CD4-positive, alpha-beta T cell treated with Interferon gamma for 1 hour (primary cell): ENCODE results near the gene IQCK.
A peak's percentile ranks its signal among the peaks of the same experiment; 100 is the strongest.

Source experiments
- DNase-seq: peaks from one replicate; pipeline ENCODE4 v3.0.0-alpha.2; 2020

Gene IQCK

DNA sequence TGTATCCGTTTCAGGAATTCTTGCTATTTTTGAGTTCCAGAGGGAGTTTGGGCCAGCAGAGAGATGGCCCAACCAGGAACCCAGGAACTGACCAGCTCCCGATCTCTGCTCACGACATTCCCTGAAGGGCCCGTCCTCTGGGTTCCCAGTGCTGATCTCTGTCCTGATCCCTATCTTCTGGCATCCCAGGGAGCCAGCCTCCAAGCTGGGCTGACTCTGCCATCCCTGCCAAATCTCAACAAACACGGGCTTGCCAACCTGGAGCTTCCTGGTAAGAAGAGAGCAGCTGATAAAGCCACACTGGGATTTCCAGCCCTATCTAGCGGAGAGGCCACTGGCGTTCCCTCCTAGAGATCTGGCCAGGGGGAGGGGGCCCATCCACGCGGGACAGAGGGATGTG, 150.3 kb downstream of the IQCK start:
- DNase-seq = no peak

DNA sequence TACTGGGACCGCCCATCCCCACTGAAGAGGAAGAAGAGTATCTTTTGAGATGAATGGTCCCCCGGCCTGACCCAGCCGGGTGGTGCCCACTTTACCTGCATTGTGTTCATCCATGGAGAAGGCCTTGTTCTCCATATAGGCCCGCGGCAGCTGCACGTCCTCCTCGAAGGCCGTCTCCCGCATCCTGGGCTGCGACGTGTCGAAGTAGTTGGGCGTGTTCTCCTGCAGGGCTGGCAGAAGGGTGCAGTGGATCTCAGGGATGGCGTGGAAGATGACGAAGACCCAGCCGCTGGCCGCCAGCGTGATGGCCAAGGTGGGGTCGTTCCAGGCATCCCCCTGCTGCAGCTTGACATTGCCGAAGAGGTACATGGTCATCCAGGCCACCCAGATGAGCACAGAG, 153.7 kb downstream of the IQCK start:
- no peak for DNase-seq

DNA sequence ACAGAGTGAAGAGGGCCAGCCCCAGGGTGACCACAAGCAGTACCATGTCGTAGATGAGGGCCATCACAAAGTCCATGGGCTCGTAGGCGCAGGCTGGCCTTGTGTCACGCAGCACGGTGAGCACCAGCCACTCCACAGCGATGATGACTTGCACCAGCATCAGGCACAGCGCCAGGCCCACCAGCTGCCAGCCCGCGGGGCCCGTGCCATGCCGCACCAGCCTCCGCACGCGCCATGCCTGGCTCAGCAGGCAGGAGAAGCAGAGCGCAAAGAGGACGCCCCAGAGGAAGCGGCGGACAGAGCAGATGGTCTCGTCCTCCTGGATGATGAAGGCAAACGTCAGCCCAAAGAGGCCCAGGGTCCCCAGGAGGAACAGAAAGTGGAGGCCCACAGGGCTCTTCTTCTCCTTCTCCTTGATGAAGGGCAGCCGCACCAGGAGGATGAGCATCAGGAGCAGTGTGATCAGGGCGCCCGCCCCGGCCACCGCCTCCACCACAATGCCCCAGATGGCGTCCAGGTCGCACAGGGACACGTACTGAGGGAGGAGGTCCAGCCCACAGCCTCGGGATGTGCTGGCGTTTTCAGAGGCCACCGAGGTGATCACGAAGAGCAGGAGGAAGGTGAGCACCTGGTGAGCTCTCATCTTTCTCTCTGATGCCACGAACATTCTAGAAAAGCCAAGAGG, 154.2 kb downstream of the IQCK start:
- DNase-seq = no peak

DNA sequence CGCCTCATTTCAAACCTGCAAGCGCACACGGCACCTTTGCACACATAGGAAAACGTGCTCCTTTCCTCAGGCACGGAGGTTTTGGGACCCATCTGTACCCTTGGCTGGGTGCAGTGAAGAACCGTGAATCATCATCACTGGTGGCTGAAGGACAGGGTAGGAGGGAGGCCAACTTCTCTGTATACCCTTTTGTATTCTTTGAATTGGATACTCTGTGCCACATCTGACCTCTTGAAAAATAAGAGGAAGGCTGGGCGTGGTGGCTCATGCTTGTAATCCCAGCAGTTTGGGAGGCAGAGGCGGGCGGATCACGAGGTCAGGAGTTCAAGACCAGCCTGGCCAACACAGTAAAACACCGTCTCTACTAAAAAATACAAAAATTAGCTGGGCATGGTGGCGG, 154.9 kb downstream of the IQCK start:
- DNase-seq = no peak

DNA sequence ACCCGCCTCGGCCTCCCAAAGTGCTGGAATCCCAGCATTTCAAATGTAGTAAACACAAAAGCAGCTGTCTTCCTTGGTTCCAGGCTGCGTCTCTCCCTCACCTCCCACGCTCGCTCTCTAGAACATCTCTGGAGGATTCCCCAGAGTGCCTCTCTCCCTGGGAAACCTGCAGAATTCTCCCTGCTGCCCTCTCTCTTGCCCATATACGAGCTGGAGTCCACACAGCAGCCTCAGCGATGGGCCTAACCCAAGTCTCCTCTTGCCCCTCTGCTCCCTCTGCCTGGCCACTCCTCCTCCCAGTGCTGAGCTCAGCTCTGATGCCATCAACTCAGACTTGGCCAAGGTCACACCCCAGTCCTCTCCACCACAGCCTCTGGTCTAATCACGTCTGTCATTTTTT, 156.0 kb downstream of the IQCK start:
- DNase-seq = no peak

DNA sequence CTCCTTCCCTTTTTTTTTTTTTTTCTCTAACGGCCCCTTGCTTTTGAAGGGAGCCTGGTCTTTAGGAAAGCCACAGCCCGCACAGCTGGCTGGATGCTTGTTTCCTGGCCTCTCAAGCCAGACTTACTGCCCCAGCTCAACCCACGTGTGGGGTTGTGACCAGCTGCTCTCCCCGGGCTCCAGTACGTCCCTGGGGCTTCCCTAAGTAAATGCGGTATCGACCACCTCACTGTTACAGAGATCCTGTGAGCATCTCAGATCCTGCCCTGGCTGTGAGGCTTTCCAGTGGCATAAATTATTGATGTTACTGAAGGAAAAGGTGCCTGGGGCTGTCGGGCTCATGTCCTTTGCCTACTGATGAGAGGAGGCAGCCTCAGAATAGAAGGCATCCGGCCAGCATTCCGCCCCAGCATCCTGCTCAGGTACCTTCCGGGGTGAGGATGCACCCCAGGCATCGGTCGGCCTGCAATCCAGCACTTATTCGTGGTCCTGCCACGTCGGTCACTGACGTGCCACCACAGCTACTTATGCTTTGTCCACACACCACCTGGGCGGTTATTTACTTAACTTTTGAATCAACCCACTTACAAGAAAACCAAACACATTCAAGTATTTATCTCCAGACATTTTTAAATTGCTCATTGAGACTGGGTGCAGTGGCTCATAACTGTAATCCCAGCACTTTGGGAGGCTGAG, 156.9 kb downstream of the IQCK start:
- DNase-seq = no peak

DNA sequence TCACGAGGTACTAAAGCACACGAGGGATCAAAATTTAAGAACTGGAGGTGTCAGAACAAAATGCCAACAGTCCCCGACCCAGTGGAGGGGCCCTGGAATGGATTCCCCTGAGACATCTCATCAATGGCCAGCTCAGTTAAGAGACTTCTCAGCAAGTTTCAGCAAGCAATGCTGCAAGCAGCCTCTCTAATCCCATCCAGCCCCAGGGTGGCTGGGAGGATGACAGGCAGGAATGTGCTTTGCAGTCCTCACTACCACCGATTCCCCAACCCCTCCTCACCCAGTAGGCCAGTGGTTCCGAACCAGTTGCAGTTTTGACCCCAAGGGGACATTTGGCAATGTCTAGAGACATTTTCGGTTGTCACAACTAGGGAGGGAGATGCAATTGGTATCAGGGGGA, 157.8 kb downstream of the IQCK start:
- DNase-seq = no peak

DNA sequence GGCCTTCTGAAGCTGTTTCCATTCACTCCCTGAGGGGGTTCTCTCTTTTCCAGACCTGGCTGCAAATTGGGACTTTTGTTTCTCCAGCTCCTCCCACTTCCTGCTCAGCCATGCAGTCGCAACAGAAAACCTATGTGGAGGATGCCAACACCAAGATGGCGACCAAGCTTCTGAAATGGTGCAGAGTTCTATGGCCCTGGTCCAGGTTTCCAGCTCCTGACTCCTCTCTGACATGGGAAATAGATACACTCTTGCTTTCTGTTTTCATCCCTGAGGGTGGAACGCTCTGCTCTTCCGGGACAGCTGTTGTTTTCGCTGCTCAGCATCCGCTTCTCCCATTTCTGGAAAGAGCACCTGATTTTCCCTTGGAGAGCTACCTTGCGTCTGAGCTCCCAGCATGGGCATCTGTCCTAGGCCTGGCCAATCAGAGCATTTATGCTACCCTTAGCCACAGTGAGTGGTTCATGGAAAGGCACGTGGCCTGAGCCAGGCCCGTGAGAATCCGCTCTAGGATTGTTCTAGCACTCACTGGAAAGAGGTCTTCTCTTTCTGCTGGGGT, 158.5 kb downstream of the IQCK start:
- DNase-seq = no peak

DNA sequence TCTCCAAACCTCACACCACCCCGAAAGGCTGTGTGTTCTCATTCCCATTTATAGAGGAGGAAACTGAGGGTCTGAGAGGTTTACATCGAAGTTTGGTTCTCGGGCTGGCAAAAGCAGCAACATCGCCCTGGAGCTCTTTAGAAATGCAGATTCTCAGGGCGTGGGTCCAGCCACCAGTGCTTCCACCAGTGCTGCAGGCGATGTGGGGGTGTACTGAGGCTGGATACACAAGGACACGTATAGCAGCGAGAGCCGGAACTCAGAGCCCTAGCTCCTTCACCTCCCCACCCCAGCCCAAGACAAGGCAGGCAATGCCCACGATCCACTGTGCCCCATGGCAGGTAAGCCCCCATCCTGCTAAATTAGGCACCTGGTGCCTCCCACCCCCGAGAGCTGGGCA, 160.7 kb downstream of the IQCK start:
- no peak for DNase-seq

DNA sequence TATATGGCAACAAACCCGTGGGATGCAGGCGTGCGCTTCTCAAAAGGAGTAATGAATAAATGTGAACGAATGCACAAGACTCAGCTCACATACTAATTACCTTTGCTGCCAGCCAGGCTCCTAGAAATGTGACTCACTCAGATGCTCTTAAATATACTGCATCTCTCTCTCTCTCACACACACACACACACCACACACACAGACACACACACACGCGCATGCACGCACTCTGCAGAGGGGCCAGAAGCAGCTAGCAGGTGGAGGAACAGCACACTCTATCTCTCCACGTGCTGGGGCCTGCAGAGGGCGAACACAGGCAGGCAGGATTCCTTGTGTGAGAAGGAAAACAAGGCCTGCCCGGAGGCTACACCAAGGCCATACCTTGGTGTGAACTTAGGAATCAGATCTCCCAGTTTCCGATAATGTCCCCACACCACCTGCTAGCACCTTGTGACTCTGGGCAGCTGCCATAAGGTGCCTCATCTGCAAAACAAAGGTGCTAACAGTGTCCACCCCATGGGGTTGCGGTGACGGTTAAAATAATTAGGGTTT, 161.2 kb downstream of the IQCK start:
- no peak for DNase-seq

DNA sequence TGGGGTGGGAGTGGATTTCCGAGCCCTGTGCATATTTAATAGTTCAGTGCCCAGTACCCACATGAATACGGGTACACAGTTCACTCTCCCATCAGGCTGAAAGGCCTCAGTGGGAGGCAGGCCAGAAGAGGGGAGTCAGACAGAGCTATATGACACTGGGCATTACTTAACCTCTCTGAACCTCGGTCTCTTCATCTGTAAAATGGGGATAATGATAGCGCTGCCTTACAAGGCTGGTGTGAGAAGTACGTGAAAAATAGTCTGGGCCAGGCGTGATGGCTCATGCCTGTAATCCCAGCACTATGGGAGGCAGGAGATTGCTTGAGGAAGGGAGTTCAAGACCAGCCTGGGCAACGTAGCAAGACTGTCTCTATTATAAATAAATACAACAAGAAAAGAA, 163.0 kb downstream of the IQCK start:
- DNase-seq = no peak

DNA sequence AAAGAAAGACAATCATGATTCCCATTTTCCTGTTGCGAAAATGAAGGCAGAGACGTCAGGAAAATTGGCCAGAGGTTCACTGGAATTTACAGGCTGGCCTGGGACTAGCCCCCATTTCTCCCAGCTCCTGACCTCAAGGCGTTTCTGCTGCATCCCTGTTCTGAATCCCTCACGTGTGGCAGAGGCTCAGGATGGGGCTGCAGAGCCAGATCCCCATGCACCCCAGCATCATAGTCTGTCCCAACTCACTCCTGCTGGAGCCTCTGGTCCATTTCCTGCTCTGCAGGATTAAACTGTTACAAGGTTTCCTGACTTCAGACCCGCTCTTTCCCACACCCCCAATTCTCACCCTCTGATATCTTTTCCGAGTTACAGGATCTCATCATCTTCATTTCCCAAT, 163.7 kb downstream of the IQCK start:
- DNase-seq = no peak

DNA sequence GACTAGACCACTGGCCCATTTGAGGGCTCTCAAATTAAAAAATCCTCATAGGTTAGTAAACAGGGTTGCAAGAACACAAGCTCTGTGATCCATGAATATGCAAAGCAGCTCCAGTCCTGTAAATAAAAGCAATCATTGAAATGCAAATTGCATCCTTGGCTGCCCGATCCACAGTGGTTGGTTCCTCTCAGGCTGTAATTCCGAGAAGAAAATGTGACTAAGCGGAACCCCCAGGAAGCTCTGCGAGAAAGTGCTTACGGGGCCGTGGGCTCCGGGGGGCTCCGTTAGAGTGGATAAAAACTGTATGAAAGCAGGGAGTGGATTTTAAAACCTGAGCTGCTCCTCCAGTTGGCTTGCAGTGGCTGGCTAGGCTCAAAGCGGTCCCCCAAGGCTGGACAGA, 164.1 kb downstream of the IQCK start:
- DNase-seq = no peak

DNA sequence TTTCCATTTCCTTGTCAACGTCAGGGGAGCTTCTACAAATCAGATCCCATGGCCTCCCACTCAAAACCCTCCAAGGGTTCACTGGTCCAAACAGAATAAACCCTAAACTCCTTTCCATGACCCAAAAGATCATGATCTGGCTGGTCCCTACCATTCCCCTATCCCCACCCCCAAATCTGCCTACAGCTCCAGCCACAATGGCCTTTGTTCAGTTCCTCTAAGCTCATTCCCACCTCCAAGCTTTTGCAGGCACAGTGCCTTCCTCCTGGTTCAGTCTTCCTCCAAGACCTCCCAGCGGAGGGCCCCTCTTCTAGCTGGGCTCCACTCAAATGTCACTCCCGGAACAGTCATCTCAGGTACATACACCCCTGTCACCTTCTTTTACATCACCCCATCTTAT, 164.6 kb downstream of the IQCK start:
- DNase-seq = no peak

DNA sequence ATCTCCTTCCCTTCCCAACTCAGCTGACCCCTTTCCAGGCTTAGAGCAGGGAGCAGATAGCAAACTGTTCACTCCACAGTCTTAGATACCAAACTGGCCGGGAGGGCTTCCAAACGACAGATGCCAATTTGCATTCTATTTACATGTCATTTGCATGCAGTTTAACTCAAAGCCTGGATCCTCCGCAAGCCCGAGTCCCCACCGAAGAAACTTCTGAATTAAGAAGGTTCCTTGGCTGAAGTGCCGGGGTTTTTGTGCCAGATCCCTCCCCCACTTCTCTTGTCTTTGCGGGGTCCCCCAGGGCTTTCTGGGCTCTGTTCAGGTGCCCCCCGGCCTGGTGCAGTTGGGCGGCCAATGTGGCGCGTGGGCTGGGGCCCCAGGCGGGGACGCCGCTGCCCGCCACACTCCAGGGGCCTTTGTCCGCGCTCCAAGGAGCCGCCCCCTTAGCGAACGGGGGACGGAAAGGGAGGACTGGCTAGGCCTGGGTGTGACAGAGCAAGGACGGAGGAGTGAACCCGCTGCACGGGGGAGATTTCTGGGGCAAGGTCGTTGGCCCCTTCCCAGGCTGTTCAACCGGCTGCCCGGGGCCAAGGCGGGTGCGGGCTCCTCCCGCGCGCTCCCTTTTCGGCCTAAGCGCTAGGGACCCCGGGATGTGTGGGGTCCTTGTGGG, 165.4 kb downstream of the IQCK start:
- DNase-seq = no peak

DNA sequence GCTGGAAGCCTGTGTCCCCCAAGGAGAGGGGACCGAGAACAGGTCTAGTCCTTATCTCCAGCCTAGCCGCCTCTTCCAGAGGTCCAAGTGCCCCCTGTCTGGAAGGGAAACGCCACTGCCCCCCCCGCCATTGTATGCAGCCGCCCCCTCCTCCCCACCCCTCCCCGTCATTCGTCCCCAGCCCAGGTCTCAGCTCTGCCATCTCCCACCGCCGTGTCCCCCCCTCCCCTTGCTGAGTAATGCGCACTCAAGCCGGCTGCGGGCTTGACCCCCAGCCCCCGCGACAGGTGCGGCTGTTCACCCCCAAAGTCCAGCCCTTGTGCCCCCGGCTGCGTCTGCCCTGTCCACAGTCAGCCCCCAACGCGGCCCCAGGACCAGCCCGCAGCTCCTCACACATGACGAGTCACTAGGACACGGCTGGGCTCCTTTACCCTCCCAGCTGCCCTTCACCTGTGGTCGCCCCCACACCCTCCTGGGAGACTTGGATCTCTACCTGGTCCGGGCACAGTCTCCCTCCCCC, 166.0 kb downstream of the IQCK start:
- no peak for DNase-seq

DNA sequence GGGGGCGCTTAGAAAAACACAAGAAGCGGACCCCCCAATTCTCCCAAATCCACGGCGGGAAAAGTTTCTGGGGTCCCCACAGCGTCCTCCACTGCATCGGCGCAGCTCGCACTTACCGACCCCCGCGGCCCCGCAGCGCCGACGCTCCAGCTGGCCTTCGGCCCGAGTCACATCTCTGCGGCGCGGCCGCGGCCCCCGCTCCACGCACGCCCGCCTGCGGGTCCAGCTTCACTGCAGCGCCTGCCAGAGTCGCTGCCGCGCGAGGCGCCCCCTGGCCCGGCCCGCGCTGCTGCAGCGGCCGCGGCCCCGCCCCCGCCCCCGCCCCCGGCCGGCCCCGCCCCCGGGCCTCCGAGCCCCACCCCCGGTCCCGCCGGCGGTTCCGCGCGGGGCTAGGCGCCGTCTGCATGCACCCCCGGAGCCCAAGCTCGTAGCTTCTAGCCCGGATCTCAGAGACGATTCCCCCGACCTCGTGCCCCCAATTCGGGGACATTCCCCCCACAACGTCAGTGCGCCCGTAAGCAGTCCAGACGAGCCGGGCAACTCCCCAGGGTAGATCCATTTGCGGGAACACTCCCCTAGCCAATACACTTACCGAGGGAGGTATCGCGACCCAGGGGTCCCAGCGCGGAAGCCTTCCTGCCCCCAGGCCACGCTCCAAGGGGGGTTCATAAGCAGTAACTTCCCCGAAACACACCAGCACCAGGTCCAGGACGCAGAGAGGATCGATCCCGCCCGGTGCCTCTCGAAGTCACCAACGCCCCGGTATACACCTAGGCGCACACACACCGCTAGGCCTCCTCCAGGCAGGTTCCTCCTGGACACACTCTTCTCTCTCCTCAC, 166.8 kb downstream of the IQCK start, which contains the start of gene GPRC5B:
GPRC5B (minus strand) TSS at position 238 of the 840 bp plus-strand sequence. CDS start 12,003 bp downstream, outside the sequence.
- peak; percentile 23 for DNase-seq

DNA sequence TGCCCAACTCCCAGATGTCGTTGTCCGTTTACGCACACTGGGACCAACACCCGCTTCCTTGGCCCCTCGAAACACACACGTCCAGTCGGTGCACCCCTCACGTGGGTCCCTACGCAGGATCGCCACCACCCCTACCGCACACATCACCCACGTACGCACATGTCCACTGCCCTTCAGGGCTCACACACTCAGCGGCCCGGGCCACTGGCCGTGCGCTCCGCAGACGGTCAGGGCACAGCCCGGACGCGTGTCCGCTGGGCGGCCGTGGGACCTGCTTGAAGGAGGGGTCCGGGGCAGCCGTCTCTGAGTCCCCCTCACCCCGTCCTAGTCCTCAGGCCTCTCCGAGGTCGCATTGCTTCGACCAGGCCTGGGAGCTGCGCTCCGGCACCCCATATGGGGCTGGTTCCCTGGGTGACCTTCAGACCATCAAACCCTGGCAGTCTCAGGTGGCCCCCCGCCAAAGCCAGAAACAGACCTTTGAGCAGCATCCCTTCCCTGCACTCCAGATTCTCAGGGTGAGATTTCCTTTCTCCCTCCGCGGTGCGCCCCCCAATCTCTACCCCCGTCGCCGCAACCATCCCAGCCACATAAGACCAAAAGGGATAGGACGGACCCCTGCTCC, 167.5 kb downstream of the IQCK start:
- no peak for DNase-seq

DNA sequence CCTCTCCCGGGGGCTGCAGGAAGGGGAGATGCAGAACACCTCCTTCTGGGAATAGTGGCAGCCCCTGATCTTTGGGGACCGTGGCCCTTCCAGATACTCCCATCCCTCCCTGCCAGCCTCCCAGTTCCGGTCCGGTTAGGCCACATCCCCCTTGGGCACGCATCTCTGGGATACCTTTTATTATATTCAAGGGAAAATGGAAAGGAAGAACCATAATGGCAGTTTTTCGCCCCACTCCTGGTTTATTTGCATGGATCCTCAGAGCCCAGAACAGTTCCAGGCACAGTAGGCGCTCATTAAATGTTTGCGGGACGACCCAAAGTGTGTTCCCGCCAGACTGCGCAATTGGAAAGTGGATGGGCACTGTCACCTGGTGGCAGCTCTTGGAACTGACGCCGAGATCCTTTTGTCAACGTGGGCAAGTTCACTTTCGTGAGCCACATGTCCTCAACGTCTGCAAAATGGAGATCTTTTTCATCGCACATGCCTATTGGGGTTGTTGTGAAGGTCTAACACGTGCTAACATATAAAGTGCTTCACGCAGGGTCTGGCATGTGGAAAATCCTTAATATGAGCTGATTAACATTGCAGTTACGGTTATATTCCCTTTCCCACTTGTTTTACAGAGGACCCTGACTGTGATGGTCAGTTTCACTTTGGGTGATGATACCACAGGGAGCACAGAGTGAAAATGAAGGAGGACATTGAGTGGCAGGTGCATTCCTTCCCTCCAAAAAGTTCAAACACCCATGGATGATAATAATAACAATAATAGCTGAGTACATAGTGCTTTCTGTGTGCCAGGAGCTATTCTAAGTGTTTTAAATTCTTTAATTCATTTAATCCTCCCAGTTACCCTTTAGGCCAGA, 168.2 kb downstream of the IQCK start:
- DNase-seq = peak; percentile 67

DNA sequence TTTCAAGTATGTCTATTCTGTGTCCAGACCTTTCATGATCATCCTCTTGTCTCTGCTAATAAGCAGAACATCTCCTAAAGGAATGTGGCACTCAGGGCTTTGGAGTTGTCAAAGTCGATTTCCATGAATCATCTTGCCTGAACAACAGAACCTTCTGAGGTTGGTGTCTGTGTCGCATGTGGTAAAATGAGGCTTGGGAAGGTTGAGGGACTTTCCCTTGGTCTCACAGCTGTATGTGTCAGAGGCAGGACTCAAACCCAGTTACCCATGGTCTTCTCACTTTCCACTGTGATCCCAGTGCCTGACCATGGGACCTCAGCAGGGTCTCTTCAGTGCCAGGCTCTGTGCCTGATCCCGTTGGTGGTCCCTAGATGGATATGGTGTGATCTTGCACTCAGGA, 170.8 kb downstream of the IQCK start:
- DNase-seq = no peak

DNA sequence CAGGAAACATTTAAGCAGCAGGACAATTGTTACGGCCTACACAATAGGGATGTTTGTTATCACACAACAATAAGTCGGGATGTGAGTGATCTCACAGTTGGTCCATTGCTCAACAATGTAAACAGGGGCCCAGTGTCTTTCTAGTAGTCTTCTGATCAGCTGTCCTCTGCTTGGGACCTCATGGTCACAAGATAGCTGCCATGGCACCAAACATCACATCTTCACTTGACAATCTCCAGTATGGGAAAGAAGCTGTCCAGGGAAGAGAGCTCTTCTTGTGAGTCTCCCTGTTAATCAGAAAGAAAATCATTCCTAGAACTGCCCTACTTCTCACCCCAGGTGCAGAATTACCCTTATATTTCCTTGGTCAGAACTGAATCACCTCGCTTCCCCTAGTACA, 172.8 kb downstream of the IQCK start:
- DNase-seq = no peak
